Measurements from ENCODE around the gene ZBTB26.
A peak's percentile ranks its signal among the peaks of the same experiment; 100 is the strongest.

The ZBTB26 gene, protein sequence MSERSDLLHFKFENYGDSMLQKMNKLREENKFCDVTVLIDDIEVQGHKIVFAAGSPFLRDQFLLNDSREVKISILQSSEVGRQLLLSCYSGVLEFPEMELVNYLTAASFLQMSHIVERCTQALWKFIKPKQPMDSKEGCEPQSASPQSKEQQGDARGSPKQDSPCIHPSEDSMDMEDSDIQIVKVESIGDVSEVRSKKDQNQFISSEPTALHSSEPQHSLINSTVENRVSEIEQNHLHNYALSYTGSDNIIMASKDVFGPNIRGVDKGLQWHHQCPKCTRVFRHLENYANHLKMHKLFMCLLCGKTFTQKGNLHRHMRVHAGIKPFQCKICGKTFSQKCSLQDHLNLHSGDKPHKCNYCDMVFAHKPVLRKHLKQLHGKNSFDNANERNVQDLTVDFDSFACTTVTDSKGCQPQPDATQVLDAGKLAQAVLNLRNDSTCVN

DNA sequence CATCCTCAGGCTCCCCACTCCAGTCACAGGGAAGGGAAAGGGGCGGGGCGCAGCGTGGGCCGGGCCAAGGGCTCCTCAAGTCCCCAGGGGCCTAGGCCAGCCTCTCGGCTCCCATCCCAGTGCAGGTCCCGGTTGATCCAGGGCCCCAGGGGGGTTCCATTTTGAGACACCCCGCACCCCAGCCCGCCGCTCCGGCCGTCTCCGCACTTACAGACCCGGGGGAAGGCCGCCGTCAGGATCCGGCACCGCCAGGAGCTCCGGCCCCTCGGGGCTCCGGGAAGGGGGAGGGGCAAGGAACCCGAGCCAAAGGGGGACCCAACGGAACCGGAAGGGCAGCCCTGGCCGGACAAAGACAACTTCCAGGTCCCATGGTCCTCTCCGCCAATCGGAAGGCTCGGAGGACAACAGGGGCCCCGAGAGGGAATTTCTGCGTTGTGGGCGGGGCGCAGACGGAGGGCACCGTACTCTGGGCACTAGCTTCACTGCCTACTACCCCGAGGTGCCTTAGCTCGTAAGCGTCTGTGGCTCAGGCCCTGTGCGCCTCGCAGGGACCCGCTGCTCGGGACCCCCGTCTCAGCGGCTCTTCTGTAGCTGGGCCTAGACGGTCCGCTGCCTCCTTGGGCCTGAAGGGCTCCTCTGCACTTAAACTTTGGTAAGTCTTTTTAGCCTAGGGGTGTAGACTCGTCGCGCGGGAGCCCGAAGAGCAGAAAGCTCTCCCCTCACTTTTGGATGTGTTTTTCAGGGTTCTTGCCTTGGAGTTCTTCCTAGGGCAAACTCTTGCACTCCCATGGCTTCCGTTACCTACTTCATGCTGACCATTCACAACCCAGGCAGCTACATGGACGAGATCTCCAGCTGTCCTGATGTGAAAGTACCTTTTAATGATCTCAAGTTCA, at the start of gene ZBTB26:
TSS of gene ZBTB26 (minus strand) at position 287 of the 896 bp plus-strand sequence. CDS start 11,578 bp downstream, outside the sequence.
- ATAC-seq (ENCODE audit: low read depth) (peak; percentile 98), DNase-seq (ENCODE audit: low spot score) (peak; percentile 97)
- H3K9me3 ChIP-seq (ENCODE audit: severe bottlenecking), result no peaks in the 10 kb centered on the region
- H3K36me3 ChIP-seq (ENCODE audit: low read depth), result peaks cover 11% of the 10 kb centered on the region
- peaks cover 14% of the 10 kb centered on the region for H3K4me1 ChIP-seq (ENCODE audit: insufficient read depth, poor library complexity, severe bottlenecking)
- TF ChIP-seq, protein P1, sequence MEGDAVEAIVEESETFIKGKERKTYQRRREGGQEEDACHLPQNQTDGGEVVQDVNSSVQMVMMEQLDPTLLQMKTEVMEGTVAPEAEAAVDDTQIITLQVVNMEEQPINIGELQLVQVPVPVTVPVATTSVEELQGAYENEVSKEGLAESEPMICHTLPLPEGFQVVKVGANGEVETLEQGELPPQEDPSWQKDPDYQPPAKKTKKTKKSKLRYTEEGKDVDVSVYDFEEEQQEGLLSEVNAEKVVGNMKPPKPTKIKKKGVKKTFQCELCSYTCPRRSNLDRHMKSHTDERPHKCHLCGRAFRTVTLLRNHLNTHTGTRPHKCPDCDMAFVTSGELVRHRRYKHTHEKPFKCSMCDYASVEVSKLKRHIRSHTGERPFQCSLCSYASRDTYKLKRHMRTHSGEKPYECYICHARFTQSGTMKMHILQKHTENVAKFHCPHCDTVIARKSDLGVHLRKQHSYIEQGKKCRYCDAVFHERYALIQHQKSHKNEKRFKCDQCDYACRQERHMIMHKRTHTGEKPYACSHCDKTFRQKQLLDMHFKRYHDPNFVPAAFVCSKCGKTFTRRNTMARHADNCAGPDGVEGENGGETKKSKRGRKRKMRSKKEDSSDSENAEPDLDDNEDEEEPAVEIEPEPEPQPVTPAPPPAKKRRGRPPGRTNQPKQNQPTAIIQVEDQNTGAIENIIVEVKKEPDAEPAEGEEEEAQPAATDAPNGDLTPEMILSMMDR (IDR thresholded peaks at IDR 0.05; ENCODE audit: poor library complexity, severe bottlenecking), result no peak
- H3K27ac ChIP-seq (ENCODE audit: poor library complexity, severe bottlenecking), result peak within 1 kb of the TSS; percentile 59
- peak within 1 kb of the TSS; percentile 84 for H3K4me3 ChIP-seq (ENCODE audit: severe bottlenecking)
- H3K27me3 ChIP-seq (ENCODE audit: insufficient read depth, poor library complexity, severe bottlenecking), result no peaks in the 10 kb centered on the region

DNA sequence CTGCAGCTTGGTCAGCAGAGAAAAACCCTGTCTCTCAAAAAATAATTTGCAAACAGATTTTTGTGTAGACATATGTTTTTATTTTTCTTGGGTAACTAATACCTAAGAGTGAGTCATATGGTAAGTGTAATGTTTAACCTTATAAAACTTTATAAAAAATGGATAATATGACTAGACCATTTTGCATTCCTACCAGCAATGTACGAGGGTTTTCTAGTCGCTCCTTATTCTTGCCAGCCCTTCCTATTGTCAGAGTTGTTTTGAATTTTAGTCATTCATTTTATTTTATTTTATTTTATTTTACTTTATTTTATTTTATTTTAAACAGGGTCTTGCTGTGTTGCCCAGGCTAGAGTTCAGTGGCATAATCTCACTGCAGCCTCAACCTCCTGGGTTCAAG, 47.3 kb upstream of the ZBTB26 start:
- TF ChIP-seq, protein P1 (IDR thresholded peaks at IDR 0.05; ENCODE audit: poor library complexity, severe bottlenecking), result no peak
- no peaks in the 10 kb centered on the region for H3K27me3 ChIP-seq (ENCODE audit: insufficient read depth, poor library complexity, severe bottlenecking)
- no peaks in the 10 kb centered on the region for H3K4me1 ChIP-seq (ENCODE audit: insufficient read depth, poor library complexity, severe bottlenecking)
- H3K9me3 ChIP-seq (ENCODE audit: severe bottlenecking), result no peaks in the 10 kb centered on the region
- H3K4me3 ChIP-seq (ENCODE audit: severe bottlenecking), result no peak overlapping the region
- no peak overlapping the region for H3K27ac ChIP-seq (ENCODE audit: poor library complexity, severe bottlenecking)
- DNase-seq (ENCODE audit: low spot score) (no peak), ATAC-seq (ENCODE audit: low read depth) (no peak)
- peaks cover 20% of the 10 kb centered on the region for H3K36me3 ChIP-seq (ENCODE audit: low read depth)

DNA sequence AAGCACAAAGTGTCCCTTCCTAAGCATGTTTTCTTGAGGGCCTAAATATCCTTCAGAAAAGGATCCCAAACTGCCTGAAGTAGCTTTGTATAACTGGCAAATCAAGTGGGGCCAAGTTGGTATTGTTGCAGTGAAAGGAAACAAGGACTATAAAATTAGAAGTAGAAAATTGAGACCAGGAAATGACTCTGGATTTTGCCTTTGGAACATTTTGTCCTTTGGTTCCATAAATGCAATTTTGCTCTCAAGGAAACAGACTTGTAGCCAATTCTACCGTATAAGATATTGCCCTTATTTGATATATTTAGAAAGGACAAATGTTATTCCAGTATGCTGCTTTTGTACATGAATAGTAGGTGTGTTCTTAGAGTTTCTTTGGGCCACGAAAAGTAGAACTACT, 43.9 kb upstream of the ZBTB26 start:
- Histone ChIP-seq H3K9me3 (ENCODE audit: severe bottlenecking) (no peaks in the 10 kb centered on the region), H3K4me1 (ENCODE audit: insufficient read depth, poor library complexity, severe bottlenecking) (no peaks in the 10 kb centered on the region), H3K27me3 (ENCODE audit: insufficient read depth, poor library complexity, severe bottlenecking) (no peaks in the 10 kb centered on the region), H3K36me3 (ENCODE audit: low read depth) (peaks cover 37% of the 10 kb centered on the region), H3K4me3 (ENCODE audit: severe bottlenecking) (no peak overlapping the region), H3K27ac (ENCODE audit: poor library complexity, severe bottlenecking) (no peak overlapping the region)
- DNase-seq (ENCODE audit: low spot score) (no peak), ATAC-seq (ENCODE audit: low read depth) (no peak)
- TF ChIP-seq, protein P1 (IDR thresholded peaks at IDR 0.05; ENCODE audit: poor library complexity, severe bottlenecking), result no peak

DNA sequence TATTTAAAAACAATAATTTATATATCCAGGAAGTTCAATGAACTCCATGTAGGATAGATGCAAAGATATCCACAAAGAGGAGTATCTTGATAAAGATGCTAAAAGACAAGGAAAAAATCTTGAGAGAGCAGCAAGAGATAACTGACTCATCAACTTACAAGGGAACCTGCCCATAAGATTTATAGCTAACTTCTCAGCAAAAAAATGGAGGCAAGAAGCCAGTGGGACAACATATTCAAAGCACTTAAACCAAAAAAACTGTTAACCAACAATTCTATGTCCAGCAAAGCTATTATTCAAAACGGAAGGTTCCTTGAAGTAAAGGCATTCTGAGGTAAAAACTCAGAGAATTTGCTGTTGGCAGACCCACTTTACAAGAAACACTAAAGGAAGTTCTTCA, 29.8 kb upstream of the ZBTB26 start:
- no peak overlapping the region for H3K4me3 ChIP-seq (ENCODE audit: severe bottlenecking)
- H3K27me3 ChIP-seq (ENCODE audit: insufficient read depth, poor library complexity, severe bottlenecking), result no peaks in the 10 kb centered on the region
- no peak for DNase-seq (ENCODE audit: low spot score)
- peaks cover 42% of the 10 kb centered on the region for H3K36me3 ChIP-seq (ENCODE audit: low read depth)
- no peak overlapping the region for H3K27ac ChIP-seq (ENCODE audit: poor library complexity, severe bottlenecking)
- no peak for ATAC-seq (ENCODE audit: low read depth)
- no peaks in the 10 kb centered on the region for H3K9me3 ChIP-seq (ENCODE audit: severe bottlenecking)
- TF ChIP-seq, protein P1 (IDR thresholded peaks at IDR 0.05; ENCODE audit: poor library complexity, severe bottlenecking), result no peak
- no peaks in the 10 kb centered on the region for H3K4me1 ChIP-seq (ENCODE audit: insufficient read depth, poor library complexity, severe bottlenecking)
